Endothelial cell of umbilical vein (primary cell): ENCODE results near the gene TMEM128.

ENCODE experiments used
- CTCF ChIP-seq, 2 donors: IDR thresholded peaks; 1 replicate in 1 of 2; 2 replicates in 1 of 2; pipeline ENCODE4 v1.5.1; 2011; ENCODE audit warnings: low read length in 2 of 2, mild to moderate bottlenecking in 2 of 2, moderate library complexity in 2 of 2, control low read depth in 1 of 2, inconsistent platforms in 1 of 2, low read depth in 1 of 2; ENCODE audit not compliant: insufficient read depth in 1 of 2; ENCODE audit errors: extremely low read depth in 1 of 2
- EZH2 ChIP-seq: IDR thresholded peaks from 2 replicates; pipeline ENCODE4 v1.6.1; 2012; ENCODE audit warnings: borderline replicate concordance, low read depth, mild to moderate bottlenecking, moderate library complexity, low read length, inconsistent platforms; ENCODE audit not compliant: severe bottlenecking
- FOS ChIP-seq: IDR thresholded peaks from 2 replicates; pipeline ENCODE4 v1.6.1; 2011; ENCODE audit warnings: mild to moderate bottlenecking, low read length, moderate library complexity, borderline replicate concordance; ENCODE audit not compliant: insufficient read depth
- JUN ChIP-seq: IDR thresholded peaks from 2 replicates; pipeline ENCODE4 v1.6.1; 2011; ENCODE audit warnings: borderline replicate concordance, low read depth; ENCODE audit not compliant: insufficient read length, insufficient read depth
- MAX ChIP-seq: IDR thresholded peaks from 2 replicates; pipeline ENCODE4 v1.6.1; 2011; ENCODE audit not compliant: insufficient read depth, insufficient read length
- MYC ChIP-seq: IDR thresholded peaks from one replicate; pipeline ENCODE4 v1.6.1; 2011; ENCODE audit warnings: mild to moderate bottlenecking, low read depth, low read length
- POLR2A ChIP-seq: IDR thresholded peaks from 2 replicates; pipeline ENCODE4 v1.6.1; 2012; ENCODE audit warnings: low read depth, mild to moderate bottlenecking, control low read depth, low read length
- POLR2AphosphoS5 ChIP-seq: IDR thresholded peaks from 2 replicates; pipeline ENCODE4 v1.6.1; 2012; ENCODE audit warnings: low read depth, mild to moderate bottlenecking, control low read depth, low read length, moderate library complexity; ENCODE audit not compliant: insufficient read depth

DNA sequence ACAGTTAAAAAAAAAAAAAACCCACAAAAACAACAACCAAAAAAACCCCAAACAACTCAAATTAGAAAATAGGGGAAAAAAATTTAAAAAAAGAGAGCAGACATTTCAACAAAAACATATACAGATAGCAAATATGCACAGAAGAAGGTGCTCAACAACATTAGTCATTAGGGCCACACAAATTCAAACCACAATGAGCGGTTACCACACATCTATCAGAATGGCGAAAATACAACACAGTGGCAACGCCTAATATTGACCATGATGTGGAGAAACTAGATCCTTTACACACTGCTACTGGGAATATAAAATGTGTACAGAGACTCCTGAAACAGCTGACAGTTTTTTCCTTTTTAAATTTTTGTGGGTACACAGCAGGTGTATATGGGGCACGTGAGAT is 22.5 kb upstream of the TMEM128 start:
- TF ChIP-seq CTCF (IDR thresholded peaks at IDR 0.05; ENCODE audit: extremely low read depth in 1 of 2, insufficient read depth in 1 of 2, low read depth in 1 of 2, low read length in 2 of 2) = no peak
- no peak for TF ChIP-seq POLR2A
- TF ChIP-seq MAX = no peak
- TF ChIP-seq JUN = no peak
- TF ChIP-seq EZH2 = no peak
- TF ChIP-seq MYC = no peak
- TF ChIP-seq FOS = no peak
- TF ChIP-seq POLR2AphosphoS5 = no peak
